Loucy (cell line): ENCODE measurements around the gene SSH2.

ENCODE experiments used
- H2AFZ ChIP-seq: fragments of 200-600 bp; sonication (generic); 2 replicates; pipeline ENCODE4 v1.6.0; 2016; ENCODE audit warnings: antibody characterized with exemption, mild to moderate bottlenecking, low read length, moderate library complexity
- H3F3A ChIP-seq: fragments of 200-600 bp; 2 replicates; pipeline ENCODE4 v1.6.0; 2016; ENCODE audit warnings: antibody characterized with exemption, low read depth, mild to moderate bottlenecking
- H3K27me3 ChIP-seq: fragments of 200-600 bp; sonication (generic); 2 replicates; pipeline ENCODE4 v1.6.1; 2014; ENCODE audit warnings: low read length, mild to moderate bottlenecking; ENCODE audit not compliant: insufficient read depth, poor library complexity, severe bottlenecking
- H3K36me3 ChIP-seq: fragments of 200-600 bp; sonication (generic); 2 replicates; pipeline ENCODE4 v1.6.1; 2016; ENCODE audit warnings: low read length; ENCODE audit not compliant: insufficient read depth
- H3K4me1 ChIP-seq: fragments of 200-600 bp; sonication (generic); 2 replicates; pipeline ENCODE4 v1.5.1; 2014; ENCODE audit warnings: low read length, mild to moderate bottlenecking; ENCODE audit not compliant: insufficient read depth, poor library complexity, severe bottlenecking
- H3K4me2 ChIP-seq: fragments of 200-600 bp; sonication (generic); 2 replicates; pipeline ENCODE4 v1.6.0; 2014; ENCODE audit warnings: antibody characterized with exemption, low read length, low read depth, mild to moderate bottlenecking; ENCODE audit not compliant: poor library complexity, severe bottlenecking
- H3K4me3 ChIP-seq: fragments of 200-600 bp; sonication (generic); 2 replicates; pipeline ENCODE4 v1.5.1; 2014; ENCODE audit warnings: low read length, mild to moderate bottlenecking, mixed read lengths; ENCODE audit not compliant: poor library complexity, severe bottlenecking
- H3K79me2 ChIP-seq: fragments of 200-600 bp; sonication (generic); 2 replicates; pipeline ENCODE4 v1.6.1; 2014; ENCODE audit warnings: low read length; ENCODE audit not compliant: insufficient read depth
- H3K9ac ChIP-seq: fragments of 200-600 bp; sonication (generic); 2 replicates; pipeline ENCODE4 v1.6.0; 2014; ENCODE audit warnings: mild to moderate bottlenecking, low read depth, low read length, moderate library complexity; ENCODE audit not compliant: poor library complexity, severe bottlenecking
- H3K9me2 ChIP-seq: fragments of 200-600 bp; sonication (generic); replicated peaks from 2 replicates; pipeline ENCODE4 v1.6.1; 2016; ENCODE audit warnings: low read depth, low read length, mixed read lengths
- H3K9me3 ChIP-seq: fragments of 200-600 bp; sonication (generic); 2 replicates; pipeline ENCODE4 v1.6.1; 2014; ENCODE audit warnings: mild to moderate bottlenecking, antibody characterized with exemption, low read length, low read depth; ENCODE audit not compliant: insufficient read depth
- H4K20me1 ChIP-seq: fragments of 200-600 bp; sonication (generic); 2 replicates; pipeline ENCODE4 v1.6.0; 2014; ENCODE audit warnings: antibody characterized with exemption, low read length, mild to moderate bottlenecking; ENCODE audit not compliant: insufficient read depth, poor library complexity, severe bottlenecking
- CTCF ChIP-seq: fragments of 200-600 bp; sonication (generic); conservative IDR thresholded peaks from 2 replicates; pipeline ENCODE4 v1.5.1; 2014; ENCODE audit warnings: mild to moderate bottlenecking, antibody characterized with exemption, low read length
- EZH2phosphoT487 ChIP-seq: fragments of 200-600 bp; IDR thresholded peaks from 2 replicates; pipeline ENCODE4 v1.6.1; 2018; ENCODE audit warnings: antibody characterized with exemption, mild to moderate bottlenecking, moderate library complexity, borderline replicate concordance

Gene SSH2

GRCh38 chr17:29710520-29710884 is 219.5 kb downstream of the SSH2 start:
- no peak overlapping the region for H2AFZ ChIP-seq
- H3K9ac ChIP-seq, result no peak overlapping the region
- no peaks in the 10 kb centered on the region for H3K9me3 ChIP-seq
- H3K79me2 ChIP-seq, result peaks cover 14% of the 10 kb centered on the region; the same call in 1 of the 2 replicates
- no peaks in the 10 kb centered on the region for H3K27me3 ChIP-seq
- H3K9me2 ChIP-seq, result no peaks in the 10 kb centered on the region
- no peak overlapping the region for H3K4me2 ChIP-seq
- no peaks in the 10 kb centered on the region for H3K36me3 ChIP-seq
- H4K20me1 ChIP-seq, result no peaks in the 10 kb centered on the region
- H3F3A ChIP-seq, result peaks cover 11% of the 10 kb centered on the region
- TF ChIP-seq EZH2phosphoT487, result no peak
- TF ChIP-seq CTCF, result no peak
- peaks cover 20% of the 10 kb centered on the region for H3K4me1 ChIP-seq
- no peak overlapping the region for H3K4me3 ChIP-seq

GRCh38 chr17:29709866-29710519 is 220.0 kb downstream of the SSH2 start:
- H3K9ac ChIP-seq, result no peak overlapping the region
- H3K36me3 ChIP-seq, result no peaks in the 10 kb centered on the region
- H3K4me2 ChIP-seq, result no peak overlapping the region
- H3K9me2 ChIP-seq, result no peaks in the 10 kb centered on the region
- no peak overlapping the region for H2AFZ ChIP-seq
- peaks cover 19% of the 10 kb centered on the region for H3K79me2 ChIP-seq
- TF ChIP-seq EZH2phosphoT487 (no peak), CTCF (no peak)
- H3K4me1 ChIP-seq, result peaks cover 25% of the 10 kb centered on the region
- no peaks in the 10 kb centered on the region for H3K27me3 ChIP-seq
- H3K9me3 ChIP-seq, result no peaks in the 10 kb centered on the region
- H3K4me3 ChIP-seq, result no peak overlapping the region
- peaks cover 11% of the 10 kb centered on the region for H3F3A ChIP-seq
- no peaks in the 10 kb centered on the region for H4K20me1 ChIP-seq

GRCh38 chr17:29707212-29707571 is 222.8 kb downstream of the SSH2 start:
- Histone ChIP-seq H3K9ac (peak overlapping the region; percentile 50), H3K79me2 (peaks cover 25% of the 10 kb centered on the region), H3K9me2 (no peaks in the 10 kb centered on the region), H4K20me1 (no peaks in the 10 kb centered on the region), H3K4me1 (peaks cover 38% of the 10 kb centered on the region), H2AFZ (no peak overlapping the region), H3K4me3 (no peak overlapping the region), H3K4me2 (peak overlapping the region; percentile 68), H3K27me3 (no peaks in the 10 kb centered on the region), H3K9me3 (no peaks in the 10 kb centered on the region), H3K36me3 (peaks cover 8% of the 10 kb centered on the region; the same call in 1 of the 2 replicates), H3F3A (peaks cover 11% of the 10 kb centered on the region)
- no peak for TF ChIP-seq EZH2phosphoT487
- TF ChIP-seq CTCF, result no peak
